CD4-positive, CD25-positive, alpha-beta regulatory T cell (primary cell): Measurements from ENCODE around the gene DYNC1H1. TPM values are rescaled to one million over a fixed set of nuclear protein-coding genes. Genes with fewer than 3 reads are reported as not detected.

ENCODE experiments used
- ATAC-seq, 2 donors: fragments of 150-1000 bp; cut with Tn5 transposase; one replicate each; pipeline ENCODE4 v1.10.0; 2021; ENCODE audit warnings: low read depth in 2 of 2, moderate number of reproducible peaks in 2 of 2, moderate library complexity in 1 of 2
- DNase-seq, 3 donors: peaks; one replicate each; pipeline versions ENCODE4 v3.0.0 to v3.0.0-alpha.2; 2012 to 2022; ENCODE audit warnings: mixed read lengths in 1 of 3
- H3K27ac ChIP-seq: one replicate; pipeline ENCODE4 v1.7.0; 2013; ENCODE audit warnings: mild to moderate bottlenecking, low read length; ENCODE audit not compliant: insufficient read depth, poor library complexity, severe bottlenecking
- H3K27me3 ChIP-seq: one replicate; pipeline ENCODE4 v1.7.0; 2013; ENCODE audit warnings: low read length; ENCODE audit not compliant: control insufficient read depth, insufficient read depth
- H3K36me3 ChIP-seq: one replicate; pipeline ENCODE4 v1.7.0; 2013; ENCODE audit warnings: mild to moderate bottlenecking, low read length, moderate library complexity; ENCODE audit not compliant: control insufficient read depth, insufficient read depth
- H3K4me1 ChIP-seq: 2 replicates; pipeline ENCODE4 v1.7.0; 2013; ENCODE audit warnings: mild to moderate bottlenecking, low read length; ENCODE audit not compliant: insufficient read depth, control insufficient read depth, poor library complexity, severe bottlenecking
- H3K4me3 ChIP-seq: one replicate; pipeline ENCODE4 v1.7.0; 2013; ENCODE audit warnings: low read depth, mild to moderate bottlenecking, low read length, moderate library complexity
- H3K9me3 ChIP-seq, 2 experiments: 1 replicate in 1 of 2; 2 replicates in 1 of 2; pipeline ENCODE4 v1.7.0; 2013; ENCODE audit warnings: low read length in 2 of 2, mild to moderate bottlenecking in 1 of 2, moderate library complexity in 1 of 2; ENCODE audit not compliant: control insufficient read depth in 2 of 2
- H3K27ac Mint-ChIP-seq, 3 donors: one replicate each; pipeline ENCODE4 v1.8.0; 2020 to 2022; ENCODE audit warnings: mild to moderate bottlenecking in 3 of 3, mixed read lengths in 3 of 3, moderate library complexity in 2 of 3
- H3K27me3 Mint-ChIP-seq: one replicate; pipeline ENCODE4 v1.8.0; 2022; ENCODE audit warnings: mild to moderate bottlenecking, mixed read lengths
- H3K36me3 Mint-ChIP-seq: one replicate; pipeline ENCODE4 v1.8.0; 2020; ENCODE audit warnings: mixed read lengths
- H3K4me1 Mint-ChIP-seq, 4 donors: one replicate each; pipeline ENCODE4 v1.8.0; 2020 to 2022; ENCODE audit warnings: mixed read lengths in 4 of 4, mild to moderate bottlenecking in 1 of 4
- H3K4me3 Mint-ChIP-seq, 4 donors: one replicate each; pipeline ENCODE4 v1.8.0; 2020 to 2022; ENCODE audit warnings: mild to moderate bottlenecking in 4 of 4, mixed read lengths in 4 of 4, moderate library complexity in 3 of 4
- H3K9me3 Mint-ChIP-seq, 7 donors: one replicate each; pipeline ENCODE4 v1.8.0; 2020 to 2022; ENCODE audit warnings: mixed read lengths in 7 of 7, mild to moderate bottlenecking in 3 of 7, moderate library complexity in 2 of 7
- polyA plus RNA-seq, 4 donors: library from polyadenylated mRNA; unstranded; fragments of 300-500 nt; fragmentation: Illumina TruSeq; gene quantifications; one replicate each; pipeline ENCODE4 v1.2.3, GENCODE V29; 2021
- total RNA-seq: library from RNA; stranded (reverse); gene quantifications from one replicate; pipeline ENCODE4 v1.2.3, GENCODE V29; 2022

DYNC1H1 gene
- total and polyA plus RNA-seq, 5 donors from 2014 or later, result 23.6 to 314 (median 34.7) TPM

DNA sequence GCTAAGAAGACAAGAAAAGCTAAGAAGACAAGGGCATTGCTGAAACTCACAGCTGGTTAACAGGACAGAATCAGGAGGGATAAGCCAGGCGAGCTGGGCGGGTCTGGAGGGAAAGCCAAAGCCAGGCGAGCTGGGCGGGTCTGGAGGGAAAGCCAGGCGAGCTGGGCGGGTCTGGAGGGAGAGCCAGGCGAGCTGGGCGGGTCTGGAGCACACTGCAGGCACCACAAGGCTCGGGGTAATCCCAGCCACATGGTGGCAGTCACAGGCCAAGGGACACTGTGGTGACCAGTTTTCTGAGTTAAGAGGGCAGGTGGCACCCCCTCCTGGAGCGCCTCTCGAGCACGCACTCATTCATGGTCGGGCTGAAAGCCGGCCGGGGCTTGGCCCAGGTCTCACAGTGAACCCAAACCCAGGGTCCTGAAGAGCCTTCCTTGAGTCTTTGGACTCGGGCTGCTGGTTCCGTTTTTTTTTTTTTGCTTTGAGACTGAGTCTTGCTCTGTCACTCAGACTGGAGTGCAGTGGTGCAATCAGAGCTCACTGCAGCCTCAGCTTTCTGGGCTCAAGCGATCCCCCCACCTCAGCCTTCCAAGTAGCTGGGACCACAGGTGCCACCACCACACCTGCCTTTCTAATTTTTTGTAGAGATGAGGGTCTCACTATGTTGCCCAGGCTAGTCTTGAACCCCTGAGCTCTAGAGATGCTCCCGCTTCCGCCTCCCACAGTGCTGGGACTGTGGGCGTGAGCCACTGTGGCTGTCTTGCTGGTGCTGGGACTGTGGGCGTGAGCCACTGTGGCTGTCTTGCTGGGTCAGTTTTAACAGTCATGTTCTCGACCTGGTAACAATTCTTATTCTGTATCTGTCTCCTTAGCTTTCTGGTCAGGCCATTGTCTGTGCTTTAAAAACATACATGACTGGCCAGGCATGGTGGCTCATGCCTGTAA lies 82.2 kb downstream of the DYNC1H1 start:
- H3K4me1 Mint-ChIP-seq, result no peaks in the 10 kb centered on the region
- H3K36me3 ChIP-seq, result peaks cover 73% of the 10 kb centered on the region
- no peaks in the 10 kb centered on the region for H3K27me3 ChIP-seq
- no peak overlapping the region for H3K4me3 ChIP-seq
- no peaks in the 10 kb centered on the region for H3K9me3 ChIP-seq
- no peak overlapping the region for H3K4me3 Mint-ChIP-seq
- DNase-seq, result peak in 1 of 3 donors; percentile 22
- no peak overlapping the region for H3K27ac ChIP-seq
- peak in 1 of 2 donors; percentile 35 for ATAC-seq
- no peaks in the 10 kb centered on the region for H3K4me1 ChIP-seq
- H3K36me3 Mint-ChIP-seq, result peaks cover 37% of the 10 kb centered on the region
- no peaks in the 10 kb centered on the region for H3K27me3 Mint-ChIP-seq
- no peak overlapping the region for H3K27ac Mint-ChIP-seq
- no peaks in the 10 kb centered on the region for H3K9me3 Mint-ChIP-seq

DNA sequence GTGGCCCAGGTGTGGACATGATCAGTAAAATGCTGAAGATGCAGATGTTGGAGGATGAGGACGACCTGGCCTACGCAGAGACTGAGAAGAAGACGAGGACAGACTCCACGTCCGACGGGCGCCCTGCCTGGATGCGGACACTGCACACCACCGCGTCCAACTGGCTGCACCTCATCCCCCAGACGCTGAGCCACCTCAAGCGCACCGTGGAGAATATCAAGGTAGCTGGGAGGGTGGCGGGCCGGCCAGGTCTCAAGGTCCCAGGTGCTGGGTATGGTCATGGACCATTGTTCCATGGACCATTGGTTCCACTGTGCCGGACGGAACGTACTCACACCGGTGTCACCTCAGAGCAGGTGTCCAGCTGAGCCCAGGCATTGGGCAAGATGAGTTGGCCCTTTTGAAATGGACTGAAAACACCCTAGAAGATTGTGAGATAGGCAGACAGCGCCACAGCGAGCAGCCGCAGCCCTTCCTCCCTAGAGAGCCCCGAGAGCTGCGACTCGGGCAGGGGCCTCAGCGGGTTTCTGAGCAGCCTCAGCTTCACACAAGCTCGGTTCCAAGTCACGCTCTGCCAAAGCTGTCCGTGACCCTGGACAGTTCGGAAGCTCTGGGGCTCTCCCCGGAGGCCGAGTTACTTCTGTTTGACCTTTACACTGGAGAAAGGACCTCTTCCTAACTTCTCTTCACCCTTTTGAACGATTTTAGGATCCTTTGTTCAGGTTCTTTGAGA lies 83.6 kb downstream of the DYNC1H1 start:
- H3K27ac ChIP-seq, result no peak overlapping the region
- H3K4me1 Mint-ChIP-seq, result no peaks in the 10 kb centered on the region
- peaks cover 38% of the 10 kb centered on the region for H3K36me3 Mint-ChIP-seq
- no peaks in the 10 kb centered on the region for H3K27me3 Mint-ChIP-seq
- H3K27me3 ChIP-seq, result no peaks in the 10 kb centered on the region
- DNase-seq (no peak), ATAC-seq (no peak)
- no peaks in the 10 kb centered on the region for H3K9me3 ChIP-seq
- no peak overlapping the region for H3K4me3 Mint-ChIP-seq
- H3K36me3 ChIP-seq, result peaks cover 62% of the 10 kb centered on the region
- no peak overlapping the region for H3K4me3 ChIP-seq
- no peaks in the 10 kb centered on the region for H3K9me3 Mint-ChIP-seq
- no peaks in the 10 kb centered on the region for H3K4me1 ChIP-seq
- peak overlapping the region in 1 of 3 donors; percentile 48 for H3K27ac Mint-ChIP-seq

DNA sequence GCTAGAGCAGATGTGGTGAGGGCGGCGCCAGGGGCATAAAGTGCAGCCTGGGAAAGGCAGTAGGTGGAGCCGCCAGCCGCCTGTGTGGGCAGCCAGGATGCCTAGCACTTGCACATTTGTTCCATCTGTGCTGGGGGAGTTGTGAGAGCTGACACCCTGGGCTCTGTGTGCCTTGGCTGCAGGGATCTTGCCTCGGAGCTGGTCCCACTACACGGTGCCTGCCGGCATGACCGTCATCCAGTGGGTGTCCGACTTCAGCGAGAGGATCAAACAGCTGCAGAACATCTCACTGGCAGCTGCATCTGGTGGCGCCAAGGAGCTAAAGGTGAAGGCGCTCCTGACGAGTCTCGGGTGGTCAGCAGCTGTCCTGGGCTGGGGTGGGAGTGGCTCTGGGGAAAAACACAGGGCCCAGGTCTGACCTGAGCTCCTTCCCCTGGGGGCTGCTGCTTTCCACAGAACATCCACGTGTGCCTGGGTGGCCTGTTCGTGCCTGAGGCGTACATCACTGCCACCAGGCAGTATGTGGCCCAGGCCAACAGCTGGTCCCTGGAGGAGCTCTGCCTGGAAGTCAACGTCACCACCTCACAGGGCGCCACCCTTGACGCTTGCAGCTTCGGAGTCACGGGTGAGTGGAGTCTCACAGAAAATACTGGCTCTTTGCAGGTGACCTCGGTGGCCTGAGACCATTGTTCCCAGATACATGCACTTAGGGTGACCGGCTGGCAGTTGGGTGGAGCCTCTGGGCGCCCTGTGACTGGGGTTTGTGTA lies 85.1 kb downstream of the DYNC1H1 start:
- no peaks in the 10 kb centered on the region for H3K27me3 ChIP-seq
- no peaks in the 10 kb centered on the region for H3K27me3 Mint-ChIP-seq
- peaks cover 48% of the 10 kb centered on the region for H3K36me3 ChIP-seq
- H3K27ac ChIP-seq, result no peak overlapping the region
- ATAC-seq (peak in 1 of 2 donors; percentile 13), DNase-seq (no peak)
- no peak overlapping the region for H3K4me3 ChIP-seq
- no peak overlapping the region for H3K27ac Mint-ChIP-seq
- no peak overlapping the region for H3K4me3 Mint-ChIP-seq
- no peaks in the 10 kb centered on the region for H3K4me1 Mint-ChIP-seq
- no peaks in the 10 kb centered on the region for H3K4me1 ChIP-seq
- H3K9me3 Mint-ChIP-seq, result no peaks in the 10 kb centered on the region
- H3K36me3 Mint-ChIP-seq, result peaks cover 26% of the 10 kb centered on the region
- H3K9me3 ChIP-seq, result no peaks in the 10 kb centered on the region

DNA sequence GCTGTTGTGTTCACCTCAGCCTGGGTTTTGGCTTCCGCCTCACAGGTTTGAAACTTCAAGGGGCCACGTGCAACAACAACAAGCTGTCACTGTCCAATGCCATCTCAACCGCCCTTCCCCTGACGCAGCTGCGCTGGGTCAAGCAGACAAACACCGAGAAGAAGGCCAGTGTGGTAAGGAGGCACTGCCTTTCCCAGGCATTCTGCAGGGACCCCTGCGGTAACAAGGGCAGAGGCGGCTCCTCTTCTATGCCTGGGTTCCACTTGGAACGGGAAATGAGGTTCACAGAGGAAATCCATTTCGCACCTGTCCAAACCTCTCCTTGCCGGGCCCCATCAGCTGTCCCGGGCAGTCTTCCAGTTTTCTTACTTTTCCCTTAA lies 85.6 kb downstream of the DYNC1H1 start:
- no peaks in the 10 kb centered on the region for H3K9me3 Mint-ChIP-seq
- peak overlapping the region in 1 of 3 donors; percentile 46 for H3K27ac Mint-ChIP-seq
- ATAC-seq (no peak), DNase-seq (no peak)
- H3K36me3 ChIP-seq, result peaks cover 43% of the 10 kb centered on the region
- H3K4me3 Mint-ChIP-seq, result no peak overlapping the region
- no peaks in the 10 kb centered on the region for H3K27me3 Mint-ChIP-seq
- no peaks in the 10 kb centered on the region for H3K4me1 Mint-ChIP-seq
- no peaks in the 10 kb centered on the region for H3K4me1 ChIP-seq
- no peak overlapping the region for H3K27ac ChIP-seq
- H3K36me3 Mint-ChIP-seq, result peaks cover 25% of the 10 kb centered on the region
- no peaks in the 10 kb centered on the region for H3K9me3 ChIP-seq
- no peak overlapping the region for H3K4me3 ChIP-seq
- no peaks in the 10 kb centered on the region for H3K27me3 ChIP-seq

DNA sequence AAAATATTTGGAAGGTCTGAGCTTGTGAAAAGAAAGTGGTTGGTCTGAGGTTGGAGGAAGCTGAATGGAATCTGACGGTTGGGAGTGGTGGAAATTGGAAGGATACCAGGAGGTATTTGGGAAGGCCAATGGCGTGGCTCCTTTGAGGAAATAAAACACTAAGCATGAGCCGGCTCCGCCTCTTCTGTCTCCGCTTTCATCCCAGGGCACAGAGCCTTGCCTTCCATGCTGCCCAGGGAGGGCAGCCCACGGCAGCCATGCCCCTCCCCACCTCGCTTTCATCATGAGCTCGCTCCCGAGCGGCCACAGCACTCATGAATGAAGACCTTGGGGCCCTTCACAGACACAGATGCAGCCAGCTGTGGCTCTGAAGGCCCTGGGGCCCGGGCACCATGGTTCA lies 86.3 kb downstream of the DYNC1H1 start:
- ATAC-seq, result no peak
- no peak overlapping the region for H3K4me3 ChIP-seq
- H3K36me3 Mint-ChIP-seq, result peaks cover 24% of the 10 kb centered on the region
- no peaks in the 10 kb centered on the region for H3K9me3 ChIP-seq
- peaks cover 43% of the 10 kb centered on the region for H3K36me3 ChIP-seq
- H3K9me3 Mint-ChIP-seq, result no peaks in the 10 kb centered on the region
- no peaks in the 10 kb centered on the region for H3K27me3 ChIP-seq
- DNase-seq, result no peak
- H3K27me3 Mint-ChIP-seq, result no peaks in the 10 kb centered on the region
- no peak overlapping the region for H3K27ac ChIP-seq
- no peaks in the 10 kb centered on the region for H3K4me1 Mint-ChIP-seq
- H3K4me1 ChIP-seq, result no peaks in the 10 kb centered on the region
- H3K27ac Mint-ChIP-seq, result no peak overlapping the region
- no peak overlapping the region for H3K4me3 Mint-ChIP-seq

DNA sequence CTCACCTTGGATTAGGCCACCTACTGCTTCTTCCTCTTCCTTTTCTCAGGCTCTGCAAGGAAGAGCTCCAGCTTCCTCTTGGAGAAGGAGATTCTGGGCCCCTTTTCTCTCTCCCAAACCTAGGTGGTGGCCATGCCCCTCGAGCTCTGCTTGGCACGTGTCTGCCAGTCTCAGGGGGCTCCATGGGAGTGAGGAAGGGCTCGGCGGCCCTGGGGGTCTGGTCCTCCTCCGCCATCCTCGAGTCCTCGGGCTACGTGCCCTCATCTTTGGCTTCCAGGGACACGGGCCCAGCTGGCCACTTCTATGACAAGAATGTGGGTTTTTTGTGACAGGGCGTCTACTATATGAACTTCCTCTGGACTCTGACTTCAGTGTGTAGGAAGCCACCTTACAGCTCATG lies 88.1 kb downstream of the DYNC1H1 start:
- ATAC-seq, result no peak
- Mint-ChIP-seq H3K27me3 (no peaks in the 10 kb centered on the region), H3K27ac (peak overlapping the region in 1 of 3 donors; percentile 79)

DNA sequence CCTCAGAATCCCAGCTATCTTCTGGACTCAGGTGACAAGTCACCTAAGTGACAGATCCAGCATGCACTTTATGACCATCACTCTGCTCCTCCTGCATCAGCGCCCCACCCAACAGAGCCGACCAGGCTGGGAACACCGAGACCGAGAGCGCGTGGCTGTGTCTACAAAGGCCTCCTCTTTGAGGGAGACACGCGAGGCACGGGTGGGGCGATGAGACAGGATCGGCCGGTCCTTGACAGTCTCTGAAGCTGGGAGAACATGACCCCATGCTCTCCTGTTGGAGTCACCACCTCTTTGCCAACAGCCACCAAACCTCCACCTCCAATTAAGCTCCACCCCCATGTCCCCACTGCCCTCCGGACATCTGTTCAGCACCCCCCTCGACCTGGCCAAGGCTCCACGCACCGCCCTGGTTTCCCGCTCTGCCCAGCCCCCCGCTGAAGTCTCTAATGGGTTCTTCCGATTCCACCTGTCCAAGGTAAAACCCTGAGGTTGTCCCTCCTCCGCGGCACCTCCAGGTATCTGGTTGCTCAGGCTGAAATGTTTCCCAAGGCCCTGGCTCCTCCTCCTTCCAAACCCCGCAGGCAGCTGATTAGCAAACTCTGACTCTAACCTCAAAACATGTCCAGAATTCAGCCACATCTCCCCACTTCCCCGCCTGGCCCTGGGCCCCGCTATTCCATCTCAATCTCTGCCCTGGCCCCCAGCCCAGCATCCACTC lies 91.0 kb downstream of the DYNC1H1 start:
- peaks cover 0 to 5% (median 2%) of the 10 kb centered on the region in 4 donors for H3K4me1 Mint-ChIP-seq
- no peak overlapping the region for H3K27ac ChIP-seq
- H3K27me3 Mint-ChIP-seq, result no peaks in the 10 kb centered on the region
- H3K27me3 ChIP-seq, result no peaks in the 10 kb centered on the region
- peak overlapping the region; percentile 26 to 89 (median 82) for H3K27ac Mint-ChIP-seq
- ATAC-seq, result no peak
- H3K9me3 Mint-ChIP-seq, result no peaks in the 10 kb centered on the region
- DNase-seq, result no peak
- peaks cover 10% of the 10 kb centered on the region for H3K36me3 Mint-ChIP-seq
- H3K4me3 Mint-ChIP-seq, result no peak overlapping the region
- no peak overlapping the region for H3K4me3 ChIP-seq
- H3K36me3 ChIP-seq, result peaks cover 9% of the 10 kb centered on the region
- H3K4me1 ChIP-seq, result no peaks in the 10 kb centered on the region
- H3K9me3 ChIP-seq, result no peaks in the 10 kb centered on the region

More for the DNA sequence above, 88.1 kb downstream of the DYNC1H1 start:
- Histone ChIP-seq H3K9me3 (no peaks in the 10 kb centered on the region), H3K36me3 (peaks cover 38% of the 10 kb centered on the region), H3K27me3 (no peaks in the 10 kb centered on the region), H3K27ac (no peak overlapping the region), H3K4me3 (no peak overlapping the region), H3K4me1 (no peaks in the 10 kb centered on the region)
- Mint-ChIP-seq H3K4me3 (no peak overlapping the region), H3K36me3 (peaks cover 23% of the 10 kb centered on the region), H3K9me3 (no peaks in the 10 kb centered on the region), H3K4me1 (no peaks in the 10 kb centered on the region)
- DNase-seq, result no peak
